T-helper 22 cell (primary cell): ENCODE results near the gene URB1.
"Not testable (repeated sequence)": the region's sequence is repeated elsewhere in the genome, so short reads cannot be mapped to it uniquely, and the experiment has no call there.

Experiments used
- DNase-seq: peaks from one replicate; pipeline ENCODE4 v3.0.0-alpha.2; 2020; ENCODE audit warnings: low read depth

The URB1 gene

DNA sequence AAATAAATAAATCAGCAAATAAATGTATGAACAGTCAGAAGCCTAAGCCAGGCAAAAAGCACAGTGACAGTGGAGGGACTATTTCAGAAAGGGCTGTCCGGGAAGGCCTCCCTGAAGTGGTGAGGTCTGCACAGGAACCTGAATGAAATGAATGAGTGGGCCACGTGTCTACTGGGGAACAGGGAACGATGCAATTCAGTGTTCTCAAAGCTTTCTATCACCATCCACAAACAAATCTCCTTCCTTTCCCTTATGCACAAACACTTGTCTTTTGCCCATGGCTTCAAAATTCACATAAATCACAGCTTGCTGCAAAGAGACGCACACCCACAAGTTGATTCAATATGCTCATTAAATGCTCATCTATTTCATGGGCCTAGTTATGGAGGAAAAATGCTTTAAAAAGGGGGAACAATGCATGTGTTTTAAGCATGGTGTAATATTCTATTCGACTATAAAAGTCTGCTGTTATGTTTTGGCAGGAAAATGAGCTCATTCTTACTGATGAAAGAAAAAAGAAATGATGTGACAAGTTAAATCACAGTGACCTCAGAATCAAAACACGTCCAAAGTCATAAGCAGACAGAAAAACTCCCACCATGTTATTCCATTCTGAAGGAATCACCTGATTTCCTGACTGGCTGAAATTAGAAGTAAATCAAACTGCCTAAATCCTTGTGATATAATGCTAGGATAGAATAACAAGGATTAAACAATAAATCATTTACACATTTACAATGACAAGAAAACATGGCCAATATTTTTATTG, 21.6 kb downstream of the URB1 start:
- DNase-seq, result no peak

DNA sequence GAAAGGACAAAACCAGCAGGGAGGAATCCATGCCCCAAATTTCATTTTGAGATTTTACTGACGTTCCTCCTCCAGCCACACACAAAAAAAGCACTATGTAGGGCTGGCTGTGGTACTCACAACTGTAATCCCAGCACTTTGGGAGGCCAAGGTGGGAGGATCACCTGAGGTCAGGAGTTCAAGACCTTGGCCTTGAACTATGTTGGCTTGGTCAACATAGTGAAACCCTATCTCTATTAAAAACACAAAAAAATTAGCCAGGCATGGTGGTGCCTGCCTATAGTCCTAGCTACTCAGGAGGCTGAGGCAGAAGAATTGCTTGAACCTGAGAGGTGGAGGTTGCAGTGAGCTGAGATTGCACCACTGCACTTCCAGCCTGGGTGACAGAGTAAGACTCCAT, 23.9 kb downstream of the URB1 start:
- not testable (repeated sequence) for DNase-seq

GRCh38 chr21:32368386-32368785, 24.4 kb downstream of the URB1 start:
- DNase-seq, result no peak

DNA sequence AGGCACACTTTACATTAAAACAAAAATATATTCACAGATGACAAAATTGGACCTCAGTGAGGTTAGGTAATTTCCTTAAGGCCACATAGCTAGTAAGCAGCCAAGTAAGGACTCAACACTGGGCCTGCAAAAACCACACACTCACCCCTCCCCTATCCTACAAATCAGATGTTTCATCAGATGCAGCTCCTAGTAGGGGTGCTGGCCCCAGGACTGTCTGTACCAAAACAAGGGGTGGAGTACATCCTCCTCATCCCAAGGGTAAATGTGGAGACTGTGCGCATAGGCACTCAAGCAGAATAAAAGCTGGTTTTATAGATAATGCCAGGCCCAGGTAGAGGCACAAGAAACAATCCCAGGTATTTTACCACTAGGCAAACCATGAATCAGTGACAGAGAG, 25.7 kb downstream of the URB1 start:
- DNase-seq, result no peak

GRCh38 chr21:32366191-32366590, 26.6 kb downstream of the URB1 start:
- DNase-seq, result no peak

GRCh38 chr21:32364796-32365195, 28.0 kb downstream of the URB1 start:
- no peak for DNase-seq

DNA sequence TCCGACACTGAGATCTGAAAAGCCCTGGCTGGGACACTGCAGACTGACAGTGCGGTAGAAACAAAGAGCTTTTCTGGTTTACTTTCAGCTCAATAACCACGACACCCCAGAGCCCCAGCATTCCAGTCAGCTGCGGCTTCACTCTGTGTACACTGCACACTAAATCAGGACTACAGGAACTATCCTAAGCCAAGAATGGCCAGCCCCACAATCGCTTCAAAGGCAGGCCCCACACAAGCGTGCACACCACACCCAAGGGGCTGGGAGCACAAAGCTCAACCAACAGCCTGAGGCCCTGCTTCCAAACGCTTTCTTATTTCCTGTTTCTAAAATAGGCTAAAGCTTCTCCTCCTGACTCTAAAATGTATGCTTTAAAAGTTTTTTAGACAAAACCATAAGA, 28.4 kb downstream of the URB1 start:
- DNase-seq, result no peak

DNA sequence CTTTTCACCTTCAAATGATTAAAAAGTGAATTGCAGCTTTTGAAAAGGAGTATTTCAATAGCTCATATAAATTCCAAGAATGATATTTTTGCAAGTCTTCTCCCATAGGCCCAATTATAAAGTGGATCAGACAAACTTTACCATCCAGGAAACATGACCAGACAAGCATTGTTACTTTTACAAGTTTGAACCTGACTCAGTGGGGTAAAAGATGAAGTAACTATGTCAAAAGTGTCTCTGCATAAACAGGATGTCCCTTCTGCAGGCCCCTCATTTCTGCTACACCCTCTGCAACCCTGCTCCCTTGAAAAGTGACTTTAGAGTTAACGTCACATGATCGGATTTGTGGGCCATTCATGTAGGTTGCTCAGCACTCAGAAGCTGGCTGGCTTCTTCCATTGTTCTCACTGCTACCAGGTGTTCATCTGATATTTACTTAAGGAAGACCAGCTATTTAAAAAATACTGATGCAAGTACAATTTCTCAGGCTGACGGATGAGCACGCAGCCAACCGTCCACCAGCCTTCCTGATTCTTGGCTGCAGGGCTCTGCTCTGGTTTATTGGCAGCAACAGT, 32.3 kb downstream of the URB1 start:
- no peak for DNase-seq

DNA sequence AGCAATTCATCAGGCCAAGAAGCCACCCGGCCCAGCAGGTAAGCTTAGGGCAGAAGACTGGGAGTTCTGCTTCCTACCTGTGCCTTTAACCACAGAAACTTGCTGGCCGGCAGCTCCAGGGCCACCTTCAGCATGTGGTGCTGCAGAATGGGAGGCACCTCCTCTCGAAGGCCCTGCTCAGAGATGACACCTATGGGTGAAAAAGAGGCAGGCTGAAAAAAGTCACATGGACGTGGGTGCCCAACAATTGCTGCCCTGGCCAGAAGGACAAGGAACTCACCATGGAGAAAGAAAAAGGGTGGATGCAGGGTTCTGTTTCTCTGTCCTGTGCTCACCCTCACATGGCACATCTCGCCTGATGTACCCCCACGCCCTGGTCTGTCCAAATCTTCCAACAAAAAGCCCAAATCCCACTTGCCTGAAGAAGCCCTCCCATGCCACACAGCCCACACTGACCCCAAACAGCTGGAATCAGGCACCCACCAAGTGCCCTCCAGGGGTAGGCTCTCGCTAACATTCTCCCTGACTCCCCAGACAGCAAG, 33.0 kb downstream of the URB1 start:
- DNase-seq, result no peak

GRCh38 chr21:32356874-32357395, 35.9 kb downstream of the URB1 start:
- DNase-seq, result no peak

DNA sequence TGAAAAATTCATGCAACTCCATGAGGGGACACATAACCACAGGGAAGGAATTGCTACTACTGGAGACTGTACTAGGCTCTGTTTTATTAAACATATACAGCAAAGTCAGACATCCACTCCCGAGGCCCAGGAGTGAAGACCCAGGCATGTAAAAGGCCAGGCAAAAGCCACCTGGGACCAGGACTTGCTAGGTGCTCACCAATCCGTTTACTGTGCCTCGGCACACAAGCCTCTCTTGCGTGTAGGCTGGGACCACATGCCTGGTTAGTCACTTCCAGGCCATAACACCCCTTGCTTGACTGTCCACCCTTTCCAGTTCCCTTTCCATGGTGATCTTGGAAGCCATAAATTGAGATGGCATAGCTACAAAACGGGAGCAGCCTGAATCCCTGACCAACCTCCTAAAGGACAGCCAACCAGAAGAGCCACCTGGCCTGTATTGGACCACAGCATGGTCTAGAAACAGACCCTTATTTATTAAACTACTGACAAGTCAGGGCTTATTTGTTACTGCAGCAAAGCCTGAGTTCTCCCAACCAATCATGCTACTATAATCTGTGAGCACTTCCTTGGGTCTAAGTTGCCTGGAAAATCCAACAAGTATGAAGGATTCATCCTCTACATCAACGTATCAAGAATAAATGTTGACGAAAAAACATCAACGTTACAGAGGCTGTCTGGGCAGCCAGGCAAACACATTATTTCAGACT, 39.7 kb downstream of the URB1 start:
- no peak for DNase-seq

GRCh38 chr21:32352526-32352925, 40.3 kb downstream of the URB1 start:
- DNase-seq, result no peak

GRCh38 chr21:32351428-32351827, 41.4 kb downstream of the URB1 start:
- no peak for DNase-seq

- DNase-seq, result no peak
These were observed 41.8 kb downstream of the URB1 start for GRCh38 chr21:32350981-32351380.

GRCh38 chr21:32350211-32350980, 42.4 kb downstream of the URB1 start:
- no peak for DNase-seq

- DNase-seq, result no peak
These were observed 43.4 kb downstream of the URB1 start for GRCh38 chr21:32349333-32349944.

DNA sequence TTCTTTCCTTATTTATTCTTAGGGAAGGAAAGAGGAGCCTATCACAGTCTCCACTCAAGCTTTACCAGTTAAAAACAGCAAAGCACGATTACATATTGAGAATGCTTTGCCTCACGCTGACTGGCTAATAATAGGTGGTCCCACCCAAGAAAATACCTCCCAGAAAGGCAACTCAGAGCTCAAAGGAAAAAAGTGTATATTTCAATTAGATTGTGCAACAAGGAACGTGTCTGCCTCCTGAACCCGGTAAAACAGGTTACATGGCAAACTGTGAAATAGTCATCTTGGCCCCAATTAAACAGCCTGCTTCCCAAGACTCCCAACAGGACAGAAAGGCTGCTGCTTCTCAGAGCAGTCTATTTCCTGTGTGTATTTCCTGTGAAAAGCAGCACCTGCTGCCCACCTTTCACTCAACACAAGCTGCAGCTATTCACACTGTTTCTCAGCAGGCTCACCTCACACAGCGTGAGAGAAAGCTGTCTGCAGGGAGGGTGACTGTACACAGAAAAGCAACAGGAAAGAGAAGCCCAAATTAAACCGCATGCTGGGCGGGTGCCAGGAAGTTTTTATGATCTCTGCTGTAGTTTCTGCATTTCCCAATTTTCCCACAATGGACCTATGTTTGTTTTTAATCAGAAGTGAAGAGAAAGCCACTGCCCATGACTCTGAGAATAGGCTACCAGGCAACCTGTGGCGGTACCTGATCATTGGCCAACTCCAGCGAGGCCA, 44.0 kb downstream of the URB1 start:
- no peak for DNase-seq

GRCh38 chr21:32347977-32348376, 44.8 kb downstream of the URB1 start:
- DNase-seq, result no peak

DNA sequence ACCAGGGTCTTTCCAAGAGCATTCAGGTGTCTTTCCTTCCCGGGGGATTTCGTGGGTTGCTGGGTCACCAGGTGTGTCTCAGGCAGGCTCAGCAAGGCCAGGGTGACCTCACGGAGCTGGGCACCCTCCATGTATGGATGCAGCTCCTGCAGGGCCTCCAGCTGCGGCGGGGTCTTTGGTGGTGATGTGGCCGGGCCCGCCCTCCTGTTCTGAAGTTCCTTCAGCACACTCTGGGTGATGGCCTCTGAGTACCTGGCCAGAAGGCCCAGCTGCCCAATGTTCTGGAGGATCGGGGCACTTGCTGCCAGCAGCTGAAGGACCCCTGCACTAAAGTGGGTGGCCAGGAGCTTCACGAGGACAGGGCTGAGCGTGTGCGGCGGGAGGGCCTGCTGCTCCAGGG, 45.5 kb downstream of the URB1 start:
- DNase-seq, result no peak

- no peak for DNase-seq
These were observed 45.9 kb downstream of the URB1 start for GRCh38 chr21:32346951-32347350.
